DMS79 treated with DMSO at 0.1 percent for 48 hours (cell line): Measurements from ENCODE around the gene GRAP.

Source experiments
- DNase-seq: peaks from one replicate; lab custom pipeline; 2025; lab: John Stamatoyannopoulos, UW

GRAP gene

GRCh38 chr17:18984273-18985114 is 62.3 kb downstream of the GRAP start:
- DNase-seq = no peak

GRCh38 chr17:18981642-18982424 is 64.9 kb downstream of the GRAP start:
- DNase-seq = no peak

GRCh38 chr17:18981335-18981641 is 65.5 kb downstream of the GRAP start:
- no peak for DNase-seq

GRCh38 chr17:18980682-18981334 is 65.9 kb downstream of the GRAP start:
- DNase-seq = no peak

- DNase-seq = peak; percentile 20
Measured at GRCh38 chr17:18978655-18979054, 68.1 kb downstream of the GRAP start.

GRCh38 chr17:18978050-18978449 is 68.7 kb downstream of the GRAP start:
- no peak for DNase-seq

GRCh38 chr17:18977646-18978045 is 69.1 kb downstream of the GRAP start:
- no peak for DNase-seq

GRCh38 chr17:18977021-18977420 is 69.7 kb downstream of the GRAP start:
- DNase-seq = no peak

GRCh38 chr17:18976201-18976600 is 70.6 kb downstream of the GRAP start:
- DNase-seq = no peak

GRCh38 chr17:18975597-18975996 is 71.2 kb downstream of the GRAP start:
- no peak for DNase-seq

- no peak for DNase-seq
Measured at GRCh38 chr17:18974407-18975149, 72.2 kb downstream of the GRAP start.

- no peak for DNase-seq
Measured at GRCh38 chr17:18971801-18972200, 75.0 kb downstream of the GRAP start.
